Ascending aorta (tissue), 2 donors: ENCODE measurements around the gene PDCD7. TPM values are rescaled to one million over a fixed set of nuclear protein-coding genes. Genes with fewer than 3 reads are reported as not detected.

ENCODE experiments used
- DNase-seq, 2 donors: peaks; one replicate each; pipeline ENCODE4 v3.0.0-alpha.2; 2019; ENCODE audit warnings: low spot score in 2 of 2
- H3K27ac ChIP-seq, 2 donors: fragments of 200-600 bp; sonication (generic); one replicate each; pipeline ENCODE4 v1.5.1; 2016 to 2017; ENCODE audit warnings: mild to moderate bottlenecking in 1 of 2
- H3K27me3 ChIP-seq: fragments of 200-600 bp; sonication (generic); one replicate; pipeline ENCODE4 v1.5.1; 2017
- H3K36me3 ChIP-seq, 2 donors: fragments of 200-600 bp; sonication (generic); one replicate each; pipeline ENCODE4 v1.5.1; 2016
- H3K4me1 ChIP-seq, 2 donors: fragments of 200-600 bp; sonication (generic); one replicate each; pipeline ENCODE4 v1.5.1; 2016 to 2017; ENCODE audit warnings: mild to moderate bottlenecking in 1 of 2
- H3K4me3 ChIP-seq, 2 donors: fragments of 200-600 bp; sonication (generic); one replicate each; pipeline ENCODE4 v1.5.1; 2016 to 2017; ENCODE audit warnings: mild to moderate bottlenecking in 1 of 2
- H3K9me3 ChIP-seq, 2 donors: fragments of 200-600 bp; sonication (generic); one replicate each; pipeline ENCODE4 v1.5.1; 2016
- CTCF ChIP-seq, 3 experiments: fragments of 200-600 bp in 2 of 3; fragments of 450-650 bp in 1 of 3; sonication (generic) in 2 of 3; IDR thresholded peaks; one replicate each; pipeline ENCODE4 v1.5.1; 2016 to 2019; ENCODE audit warnings: antibody characterized with exemption in 3 of 3, mild to moderate bottlenecking in 1 of 3, moderate library complexity in 1 of 3
- intact Hi-C: fragments of 100-400 bp; cut with DNase I; formaldehyde crosslinking; loops from one replicate; pipeline ENCODE4 v1.15.1; 2023
- total RNA-seq: library from RNA; depleted of rRNA; stranded (reverse); fragments of >200 nt; gene quantifications from one replicate; pipeline ENCODE4 v1.1.0, GENCODE V29; 2016

PDCD7 gene
- total RNA-seq, 1 donor from 2014 or later, result 9.2 TPM

GRCh38 chr15:65134538-65134937, 930 bp upstream of the PDCD7 start:
- TF ChIP-seq CTCF (IDR thresholded peaks at IDR 0.05), result no peak
- DNase-seq, result no peak
- Histone ChIP-seq H3K36me3 (peaks cover 0 to under 1% of the 10 kb centered on the region in 2 donors), H3K27ac (no peak overlapping the region), H3K4me1 (peaks cover 0 to 19% of the 10 kb centered on the region in 2 donors), H3K9me3 (no peaks in the 10 kb centered on the region), H3K27me3 (no peaks in the 10 kb centered on the region), H3K4me3 (peak overlapping the region in 1 of 2 donors; percentile 87)
- intact Hi-C loops, result no loop called here

- Histone ChIP-seq H3K4me3 (peak overlapping the region; percentile 75 to 87), H3K4me1 (peaks cover 0 to 19% of the 10 kb centered on the region in 2 donors), H3K27me3 (no peaks in the 10 kb centered on the region), H3K27ac (peak overlapping the region; percentile 83 to 88), H3K36me3 (peaks cover 13 to 16% of the 10 kb centered on the region in 2 donors), H3K9me3 (no peaks in the 10 kb centered on the region)
- no peak for TF ChIP-seq CTCF (IDR thresholded peaks at IDR 0.05)
- peak in 1 of 2 donors; percentile 67 for DNase-seq
- intact Hi-C loops, result loop anchor here (1.0 to 2.0 kb wide), 2 partner anchors 52 to 78 kb away; partner anchors contain the start of gene CLPX
Measured at GRCh38 chr15:65132878-65133547, 595 bp downstream of the PDCD7 start.

GRCh38 chr15:65130941-65131340, 2.7 kb downstream of the PDCD7 start:
- TF ChIP-seq CTCF (IDR thresholded peaks at IDR 0.05), result no peak
- DNase-seq, result no peak
- Histone ChIP-seq H3K9me3 (no peaks in the 10 kb centered on the region), H3K27ac (no peak overlapping the region), H3K4me3 (no peak overlapping the region), H3K36me3 (peaks cover 23 to 33% of the 10 kb centered on the region in 2 donors), H3K4me1 (peaks cover 0 to 19% of the 10 kb centered on the region in 2 donors), H3K27me3 (no peaks in the 10 kb centered on the region)
- intact Hi-C loops, result no loop called here

- Histone ChIP-seq H3K27ac (no peak overlapping the region), H3K27me3 (no peaks in the 10 kb centered on the region), H3K4me3 (no peak overlapping the region), H3K9me3 (no peaks in the 10 kb centered on the region), H3K4me1 (no peaks in the 10 kb centered on the region), H3K36me3 (peaks cover 54 to 65% of the 10 kb centered on the region in 2 donors)
- intact Hi-C loops, result no loop called here
- no peak for DNase-seq
- no peak for TF ChIP-seq CTCF (IDR thresholded peaks at IDR 0.05)
Measured at GRCh38 chr15:65115542-65115941, 18.1 kb downstream of the PDCD7 start.

- Histone ChIP-seq H3K4me3 (no peak within 1 kb of the TSS), H3K4me1 (no peaks in the 10 kb centered on the region), H3K27ac (no peak within 1 kb of the TSS), H3K27me3 (no peaks in the 10 kb centered on the region), H3K9me3 (no peaks in the 10 kb centered on the region), H3K36me3 (peaks cover 52 to 64% of the 10 kb centered on the region in 2 donors)
- intact Hi-C loops, result no loop called here
- no peak for DNase-seq
- no peak for TF ChIP-seq CTCF (IDR thresholded peaks at IDR 0.05)
Measured at GRCh38 chr15:65115086-65115485, 18.5 kb downstream of the PDCD7 start, which contains the start of gene UBAP1L. Gene UBAP1L, minus strand, starts transcription at chr15:65115200. Its CDS starts 8,985 bp downstream, at chr15:65106215.
